Vagina (tissue), 2 donors: ENCODE data around the gene GRIK4. TPM values are rescaled to one million over a fixed set of nuclear protein-coding genes. Genes with fewer than 3 reads are reported as not detected.

Source experiments
- DNase-seq, 2 donors: peaks; one replicate each; pipeline ENCODE4 v3.0.0-alpha.2; 2017; ENCODE audit errors: extremely low spot score in 2 of 2
- H3K27ac ChIP-seq: fragments of 200-600 bp; sonication (generic); one replicate; pipeline ENCODE4 v1.5.1; 2019
- H3K27me3 ChIP-seq: fragments of 200-600 bp; sonication (generic); one replicate; pipeline ENCODE4 v1.5.1; 2019
- H3K36me3 ChIP-seq, 2 donors: fragments of 200-600 bp; sonication (generic); one replicate each; pipeline ENCODE4 v1.5.1; 2017 to 2019
- H3K4me1 ChIP-seq: fragments of 200-600 bp; sonication (generic); one replicate; pipeline ENCODE4 v1.5.1; 2019
- H3K4me3 ChIP-seq, 2 donors: fragments of 200-600 bp; sonication (generic); 1 replicate in 1 of 2; 2 replicates in 1 of 2; pipeline ENCODE4 v1.5.1; 2016 to 2019
- H3K9me3 ChIP-seq: fragments of 200-600 bp; sonication (generic); one replicate; pipeline ENCODE4 v1.5.1; 2019
- CTCF ChIP-seq, 3 experiments: fragments of 450-650 bp in 2 of 3; fragments of 200-600 bp in 1 of 3; sonication (generic) in 1 of 3; IDR thresholded peaks; one replicate each; pipeline ENCODE4 v1.5.1; 2017 to 2019; ENCODE audit warnings: antibody characterized with exemption in 3 of 3, mild to moderate bottlenecking in 2 of 3, moderate library complexity in 2 of 3
- POLR2A ChIP-seq, 2 donors: fragments of 450-650 bp; IDR thresholded peaks; one replicate each; pipeline ENCODE4 v1.6.1; 2017; ENCODE audit warnings: antibody characterized with exemption in 2 of 2, mild to moderate bottlenecking in 2 of 2, moderate library complexity in 2 of 2
- POLR2AphosphoS5 ChIP-seq, 2 donors: sonication (generic); formaldehyde crosslinking; IDR thresholded peaks; one replicate each; pipeline ENCODE4 v1.9.0; 2017; ENCODE audit warnings: antibody characterized with exemption in 2 of 2, mild to moderate bottlenecking in 2 of 2, low read depth in 1 of 2; ENCODE audit not compliant: insufficient read depth in 1 of 2
- intact Hi-C: fragments of 100-400 bp; cut with DNase I; formaldehyde crosslinking; loops from one replicate; pipeline ENCODE4 v1.15.1; 2023
- total RNA-seq: library from RNA; depleted of rRNA; stranded (reverse); fragments of >200 nt; gene quantifications from one replicate; pipeline ENCODE4 v1.2.3, GENCODE V29; 2016

The GRIK4 gene
- total RNA-seq, 1 donor from 2014 or later = 0.25 TPM

DNA sequence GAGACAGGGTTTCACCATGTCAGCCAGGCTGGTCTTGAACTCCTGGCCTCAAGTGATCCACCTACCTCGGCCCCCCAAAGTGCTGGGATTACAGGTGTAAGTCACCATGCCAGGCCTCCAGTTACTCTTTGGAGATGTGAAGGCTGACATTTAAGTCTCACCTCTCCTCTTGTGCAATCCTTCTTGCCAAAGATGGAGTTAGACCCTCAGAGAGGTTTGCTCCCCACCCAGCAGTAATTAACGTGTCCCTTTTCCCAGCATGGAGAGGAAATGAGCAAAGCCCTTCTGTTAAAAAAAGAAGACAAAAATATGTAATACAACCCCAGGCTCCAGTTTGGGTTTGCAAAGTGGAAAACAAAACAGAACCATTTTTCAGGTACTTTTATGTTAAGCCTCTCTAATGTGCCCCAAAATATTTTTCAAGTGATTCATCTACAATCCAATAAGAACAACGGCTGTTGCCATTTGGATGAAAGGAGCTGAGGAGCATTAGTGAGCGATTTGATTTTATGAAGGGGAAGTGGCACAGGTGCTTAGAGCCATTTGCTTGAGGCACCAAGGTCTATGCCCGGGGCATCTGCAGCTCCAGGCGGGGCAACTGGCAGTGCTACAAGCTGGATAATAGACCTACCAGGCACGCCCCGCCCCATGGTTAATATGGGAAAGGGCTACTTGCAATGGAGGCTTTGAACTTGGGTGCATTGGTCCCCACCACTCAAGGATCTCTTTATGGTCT, 57.2 kb downstream of the GRIK4 start:
- Histone ChIP-seq H3K27me3 (no peaks in the 10 kb centered on the region), H3K27ac (no peak overlapping the region), H3K9me3 (no peaks in the 10 kb centered on the region), H3K4me3 (no peak overlapping the region), H3K4me1 (peaks cover 19% of the 10 kb centered on the region), H3K36me3 (no peaks in the 10 kb centered on the region)
- intact Hi-C loops = no loop called here
- DNase-seq = no peak
- no peak for TF ChIP-seq POLR2A (IDR thresholded peaks at IDR 0.05)
- no peak for TF ChIP-seq CTCF (IDR thresholded peaks at IDR 0.05)
- no peak for TF ChIP-seq POLR2AphosphoS5 (IDR thresholded peaks at IDR 0.05; ENCODE audit: insufficient read depth in 1 of 2, low read depth in 1 of 2)

DNA sequence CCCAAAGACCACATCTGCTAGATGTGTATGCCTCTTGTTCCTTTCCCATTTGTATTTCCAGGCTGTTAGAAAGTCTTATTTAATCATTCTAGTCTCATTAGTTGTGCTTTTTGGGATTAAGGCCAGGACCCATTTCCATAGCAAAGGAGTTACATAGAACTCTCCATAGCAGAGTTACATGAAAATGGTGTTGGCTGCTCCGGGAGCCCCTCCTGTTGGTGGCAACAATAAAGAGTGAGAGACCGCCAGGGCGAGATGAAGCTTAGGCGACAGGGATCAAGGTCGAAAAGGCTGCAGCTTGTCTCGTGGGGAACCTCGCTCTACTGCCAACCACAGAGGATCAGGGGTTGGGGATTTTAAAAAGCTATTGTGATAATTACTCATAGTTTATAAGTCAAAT, 58.3 kb downstream of the GRIK4 start:
- Histone ChIP-seq H3K27me3 (no peaks in the 10 kb centered on the region), H3K36me3 (no peaks in the 10 kb centered on the region), H3K27ac (no peak overlapping the region), H3K9me3 (no peaks in the 10 kb centered on the region), H3K4me1 (peaks cover 7% of the 10 kb centered on the region), H3K4me3 (no peak overlapping the region)
- no peak for DNase-seq
- TF ChIP-seq CTCF (IDR thresholded peaks at IDR 0.05) (no peak), POLR2AphosphoS5 (IDR thresholded peaks at IDR 0.05; ENCODE audit: insufficient read depth in 1 of 2, low read depth in 1 of 2) (no peak), POLR2A (IDR thresholded peaks at IDR 0.05) (no peak)
- intact Hi-C loops = no loop called here

DNA sequence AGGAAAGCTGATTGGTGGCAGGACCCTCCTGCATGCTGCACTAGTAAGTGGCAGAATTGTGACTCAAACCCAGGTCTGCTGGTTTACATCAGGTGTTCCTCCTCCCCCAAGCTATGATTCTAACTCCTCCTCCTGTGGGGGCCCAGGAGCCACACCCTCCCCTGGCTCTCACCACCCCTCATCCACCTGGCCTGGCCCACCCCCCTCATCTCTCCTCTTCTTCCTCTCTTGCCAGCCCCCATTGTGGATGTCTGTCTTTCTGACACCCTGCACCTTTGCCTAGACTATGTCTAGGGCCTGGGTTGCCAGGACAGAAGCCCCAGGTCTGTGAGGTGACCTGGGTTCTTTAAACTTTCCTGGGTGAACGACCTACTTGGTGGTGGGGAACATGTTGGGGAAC, 59.9 kb downstream of the GRIK4 start:
- Histone ChIP-seq H3K9me3 (no peaks in the 10 kb centered on the region), H3K27me3 (no peaks in the 10 kb centered on the region), H3K4me3 (no peak overlapping the region), H3K4me1 (no peaks in the 10 kb centered on the region), H3K27ac (no peak overlapping the region), H3K36me3 (no peaks in the 10 kb centered on the region)
- intact Hi-C loops = no loop called here
- DNase-seq = no peak
- no peak for TF ChIP-seq POLR2AphosphoS5 (IDR thresholded peaks at IDR 0.05; ENCODE audit: insufficient read depth in 1 of 2, low read depth in 1 of 2)
- no peak for TF ChIP-seq POLR2A (IDR thresholded peaks at IDR 0.05)
- TF ChIP-seq CTCF (IDR thresholded peaks at IDR 0.05) = no peak

- DNase-seq = no peak
- intact Hi-C loops = no loop called here
- Histone ChIP-seq H3K27me3 (no peaks in the 10 kb centered on the region), H3K27ac (no peak overlapping the region), H3K36me3 (no peaks in the 10 kb centered on the region), H3K9me3 (no peaks in the 10 kb centered on the region), H3K4me1 (no peaks in the 10 kb centered on the region), H3K4me3 (no peak overlapping the region)
- no peak for TF ChIP-seq POLR2AphosphoS5 (IDR thresholded peaks at IDR 0.05; ENCODE audit: insufficient read depth in 1 of 2, low read depth in 1 of 2)
- no peak for TF ChIP-seq CTCF (IDR thresholded peaks at IDR 0.05)
- no peak for TF ChIP-seq POLR2A (IDR thresholded peaks at IDR 0.05)
These were observed 62.3 kb downstream of the GRIK4 start for GRCh38 chr11:120573756-120574354.

DNA sequence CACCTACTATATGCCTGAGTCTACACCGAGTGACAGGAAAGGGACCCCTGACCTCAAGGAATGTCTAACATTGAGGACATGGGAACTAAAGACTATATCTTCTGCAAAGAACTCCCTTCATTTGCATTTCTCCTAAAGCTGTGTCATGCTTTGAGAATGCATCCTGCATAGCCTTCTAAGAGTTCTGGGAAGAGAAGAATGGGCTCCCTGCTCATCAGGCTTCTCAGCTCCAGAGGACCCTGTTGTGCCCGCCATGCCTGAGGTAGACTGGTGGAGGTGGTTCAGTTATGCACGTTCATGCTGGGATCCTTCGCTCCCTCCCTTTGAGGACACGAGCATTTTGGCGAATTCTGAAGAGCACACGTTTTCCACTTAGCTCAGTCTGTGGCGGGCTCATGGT, 63.3 kb downstream of the GRIK4 start:
- intact Hi-C loops = no loop called here
- Histone ChIP-seq H3K27ac (no peak overlapping the region), H3K9me3 (no peaks in the 10 kb centered on the region), H3K36me3 (no peaks in the 10 kb centered on the region), H3K27me3 (no peaks in the 10 kb centered on the region), H3K4me1 (no peaks in the 10 kb centered on the region), H3K4me3 (no peak overlapping the region)
- DNase-seq = no peak
- TF ChIP-seq POLR2A (IDR thresholded peaks at IDR 0.05) (no peak), CTCF (IDR thresholded peaks at IDR 0.05) (no peak), POLR2AphosphoS5 (IDR thresholded peaks at IDR 0.05; ENCODE audit: insufficient read depth in 1 of 2, low read depth in 1 of 2) (no peak)
